Measurements from ENCODE around the gene SDK1. TPM values are rescaled to one million over a fixed set of nuclear protein-coding genes. Genes with fewer than 3 reads are reported as not detected.

SDK1 gene
- total RNA-seq, 1 experiment from 2014 or later = 9.3 TPM

GRCh38 chr7:3771906-3772305, 470.9 kb downstream of the SDK1 start:
- DNase-seq (ENCODE audit: low spot score) = no peak
- CTCF ChIA-PET = no interaction called here
- no peaks in the 10 kb centered on the region; the same call in 1 of the 2 replicates for H3K27me3 Mint-ChIP-seq (ENCODE audit: low read depth)
- no peak overlapping the region for H3K27ac Mint-ChIP-seq
- peaks cover 7% of the 10 kb centered on the region for H3K4me1 Mint-ChIP-seq
- TF ChIP-seq ZNF512 (CRISPR knock-in tag; IDR thresholded peaks at IDR 0.05; ENCODE audit: borderline replicate concordance) = no peak
- TF ChIP-seq ZNF219 (CRISPR knock-in tag; IDR thresholded peaks at IDR 0.05; ENCODE audit: borderline replicate concordance) = no peak
- no peak for TF ChIP-seq SOX15 (CRISPR knock-in tag; IDR thresholded peaks at IDR 0.05)
- no peak for TF ChIP-seq ZNF317 (CRISPR knock-in tag; IDR thresholded peaks at IDR 0.05; ENCODE audit: borderline replicate concordance, low read depth)
- no peak for TF ChIP-seq AR (CRISPR knock-in tag; IDR thresholded peaks at IDR 0.05)
- TF ChIP-seq HMGXB4 (CRISPR knock-in tag; IDR thresholded peaks at IDR 0.05) = no peak
- no peak for TF ChIP-seq PRRX2 (CRISPR knock-in tag; IDR thresholded peaks at IDR 0.05)
- no peak for TF ChIP-seq EMX1 (CRISPR knock-in tag; IDR thresholded peaks at IDR 0.05)
- no peak for TF ChIP-seq NFYB (CRISPR knock-in tag; conservative IDR thresholded peaks at IDR 0.05; ENCODE audit: low read depth)
- TF ChIP-seq ESRRA (CRISPR knock-in tag; IDR thresholded peaks at IDR 0.05; ENCODE audit: borderline replicate concordance) = no peak
- no peak for TF ChIP-seq GRHL2 (CRISPR knock-in tag; IDR thresholded peaks at IDR 0.05; ENCODE audit: insufficient replicate concordance, severe bottlenecking)
- no peak for TF ChIP-seq SP1 (CRISPR knock-in tag; conservative IDR thresholded peaks at IDR 0.05)
- no peak for TF ChIP-seq TEAD4 (CRISPR knock-in tag; IDR thresholded peaks at IDR 0.05)
- no peak for TF ChIP-seq CTCF (IDR thresholded peaks at IDR 0.05)
- no peak for TF ChIP-seq ARID4B (CRISPR knock-in tag; IDR thresholded peaks at IDR 0.05; ENCODE audit: borderline replicate concordance)
- no peak for TF ChIP-seq ZNF281 (CRISPR knock-in tag; IDR thresholded peaks at IDR 0.05)
- peaks cover 4% of the 10 kb centered on the region; the same call in 1 of the 2 replicates for H3K36me3 Mint-ChIP-seq
- H3K4me3 Mint-ChIP-seq = no peak overlapping the region
- POLR2A ChIA-PET = no interaction called here
- peaks cover 10% of the 10 kb centered on the region for H3K9me3 Mint-ChIP-seq
- no peak for ATAC-seq

Data from WTC11 (cell line).